Skin epidermis (tissue), 12 donors: ENCODE data around the gene ZC3H7A.
"Not testable (repeated sequence)": the region's sequence is repeated elsewhere in the genome, so short reads cannot be mapped to it uniquely, and the experiment has no call there.

Experiments used
- H3K27ac ChIP-seq, 21 experiments: fragments of 200-600 bp; sonication (generic) in 11 of 21; one replicate each; pipeline ENCODE4 v1.5.0; 2020; ENCODE audit warnings: mild to moderate bottlenecking in 3 of 21, inconsistent platforms in 2 of 21, moderate library complexity in 2 of 21
- H3K4me3 ChIP-seq, 7 experiments: fragments of 200-600 bp; sonication (generic) in 2 of 7; one replicate each; pipeline ENCODE4 v1.5.0; 2020; ENCODE audit warnings: inconsistent platforms in 2 of 7, mild to moderate bottlenecking in 2 of 7, moderate library complexity in 1 of 7

The ZC3H7A gene

GRCh38 chr16:11797166-11797956 is at the start of gene ZC3H7A:
Gene ZC3H7A (minus strand): TSS chr16:11797258. CDS start chr16:11782354, 14,904 bp downstream.
- peak within 1 kb of the TSS; percentile 63 to 95 (median 88) for H3K4me3 ChIP-seq
- H3K27ac ChIP-seq: peak within 1 kb of the TSS; percentile 83 to 98 (median 95)

GRCh38 chr16:11844499-11844898 is 47.4 kb upstream of the ZC3H7A start:
- no peak overlapping the region for H3K4me3 ChIP-seq

GRCh38 chr16:11843861-11844260 is 46.8 kb upstream of the ZC3H7A start:
- Histone ChIP-seq H3K4me3 (no peak overlapping the region), H3K27ac (no peak overlapping the region)

More at GRCh38 chr16:11844499-11844898, 47.4 kb upstream of the ZC3H7A start:
- no peak overlapping the region for H3K27ac ChIP-seq

GRCh38 chr16:11843206-11843605 is 46.1 kb upstream of the ZC3H7A start:
- Histone ChIP-seq H3K27ac (no peak overlapping the region), H3K4me3 (no peak overlapping the region)

- no peak overlapping the region for H3K4me3 ChIP-seq
- no peak overlapping the region for H3K27ac ChIP-seq
Measured at GRCh38 chr16:11841026-11841425, 44.0 kb upstream of the ZC3H7A start.

GRCh38 chr16:11836650-11837244 is 39.7 kb upstream of the ZC3H7A start:
- H3K27ac ChIP-seq: no peak overlapping the region

GRCh38 chr16:11835891-11836649 is 39.0 kb upstream of the ZC3H7A start:
- Histone ChIP-seq H3K27ac (no peak overlapping the region), H3K4me3 (no peak overlapping the region)

More at GRCh38 chr16:11836650-11837244, 39.7 kb upstream of the ZC3H7A start:
- no peak overlapping the region for H3K4me3 ChIP-seq

GRCh38 chr16:11835309-11835708 is 38.3 kb upstream of the ZC3H7A start:
- Histone ChIP-seq H3K27ac (no peak overlapping the region), H3K4me3 (no peak overlapping the region)

- Histone ChIP-seq H3K4me3 (no peak overlapping the region), H3K27ac (no peak overlapping the region)
Measured at GRCh38 chr16:11833951-11834695, 37.1 kb upstream of the ZC3H7A start.

GRCh38 chr16:11828696-11829095 is 31.6 kb upstream of the ZC3H7A start:
- Histone ChIP-seq H3K27ac (no peak overlapping the region), H3K4me3 (no peak overlapping the region)

- peak overlapping the region in 1 of 21 experiments; percentile 37 for H3K27ac ChIP-seq
- H3K4me3 ChIP-seq: not testable (repeated sequence)
Measured at GRCh38 chr16:11825520-11826165, 28.6 kb upstream of the ZC3H7A start.

GRCh38 chr16:11824362-11824761 is 27.3 kb upstream of the ZC3H7A start:
- Histone ChIP-seq H3K27ac (peak overlapping the region in 1 of 21 experiments; percentile 29), H3K4me3 (no peak overlapping the region)

GRCh38 chr16:11823645-11824044 is 26.6 kb upstream of the ZC3H7A start:
- H3K4me3 ChIP-seq, H3K27ac ChIP-seq: not testable (repeated sequence)

GRCh38 chr16:11819798-11820197 is 22.7 kb upstream of the ZC3H7A start:
- H3K27ac ChIP-seq: no peak overlapping the region

GRCh38 chr16:11818970-11819369 is 21.9 kb upstream of the ZC3H7A start:
- not testable (repeated sequence) for H3K27ac ChIP-seq, H3K4me3 ChIP-seq

More at GRCh38 chr16:11819798-11820197, 22.7 kb upstream of the ZC3H7A start:
- no peak overlapping the region for H3K4me3 ChIP-seq

- Histone ChIP-seq H3K4me3 (no peak overlapping the region), H3K27ac (no peak overlapping the region)
Measured at GRCh38 chr16:11816123-11816522, 19.1 kb upstream of the ZC3H7A start.

GRCh38 chr16:11814800-11815199 is 17.7 kb upstream of the ZC3H7A start:
- H3K4me3 ChIP-seq, H3K27ac ChIP-seq: not testable (repeated sequence)

GRCh38 chr16:11806721-11807120 is 9.7 kb upstream of the ZC3H7A start:
- Histone ChIP-seq H3K4me3 (no peak overlapping the region), H3K27ac (no peak overlapping the region)

GRCh38 chr16:11805556-11805955 is 8.5 kb upstream of the ZC3H7A start:
- Histone ChIP-seq H3K27ac (no peak overlapping the region), H3K4me3 (no peak overlapping the region)
